HEK293 (cell line): ENCODE measurements around the gene REG1B.

Experiments
- CTCF ChIA-PET: fragments of 350-600 bp; formaldehyde crosslinking; extraction: SDS; loops from one replicate; lab custom pipeline; 2021; ENCODE audit warnings: antibody characterized with exemption; lab: Yijun Ruan, JAX
- POLR2A ChIA-PET: fragments of 300-600 bp; formaldehyde crosslinking; extraction: SDS; loops from one replicate; lab custom pipeline; 2020; ENCODE audit warnings: antibody characterized with exemption, inconsistent platforms; lab: Yijun Ruan, JAX
- H3K27ac ChIP-seq: fragments of 200-500 bp; sonication (Bioruptor generic); 2 replicates; pipeline ENCODE4 v1.5.1; 2014; ENCODE audit warnings: low read depth, low read length, control low read depth, inconsistent platforms; ENCODE audit errors: extremely low read depth
- H3K36me3 ChIP-seq, 2 experiments: fragments of 200-500 bp in 1 of 2; sonication (Bioruptor generic) in 1 of 2; 1 replicate in 1 of 2; 2 replicates in 1 of 2; pipeline ENCODE4 v1.5.1; 2014 to 2017; ENCODE audit warnings: inconsistent platforms in 2 of 2, low read length in 2 of 2; ENCODE audit not compliant: control insufficient read depth in 2 of 2, insufficient read depth in 1 of 2
- H3K4me1 ChIP-seq: fragments of 200-500 bp; sonication (Bioruptor generic); 2 replicates; pipeline ENCODE4 v1.5.1; 2014; ENCODE audit warnings: mild to moderate bottlenecking, low read length, inconsistent platforms; ENCODE audit not compliant: control insufficient read depth, insufficient read depth
- H3K4me3 ChIP-seq: 2 replicates; pipeline ENCODE4 v1.5.1; 2011; ENCODE audit warnings: low read depth, mild to moderate bottlenecking, control low read depth, low read length, moderate library complexity
- H3K9me3 ChIP-seq: fragments of 200-500 bp; sonication (Bioruptor generic); 2 replicates; pipeline ENCODE4 v1.5.1; 2014; ENCODE audit warnings: low read depth, low read length, inconsistent platforms; ENCODE audit not compliant: control insufficient read depth, insufficient read depth
- BCL11A ChIP-seq: fragments of 450-650 bp; formaldehyde crosslinking; IDR thresholded peaks from 2 replicates; pipeline ENCODE4 v1.5.1; 2016; ENCODE audit warnings: low read depth, missing biosample characterization, missing genetic modification characterization
- EGR2 ChIP-seq: fragments of 450-650 bp; formaldehyde crosslinking; IDR thresholded peaks from 2 replicates; pipeline ENCODE4 v1.5.1; 2016; ENCODE audit warnings: low read depth, missing biosample characterization, missing genetic modification characterization
- MEIS1 ChIP-seq: sonication (generic); formaldehyde crosslinking; IDR thresholded peaks from 2 replicates; pipeline ENCODE4 v1.8.1; 2022; ENCODE audit warnings: missing genetic modification reagents, mild to moderate bottlenecking, borderline replicate concordance
- SP2 ChIP-seq: fragments of 450-650 bp; formaldehyde crosslinking; IDR thresholded peaks from 2 replicates; pipeline ENCODE4 v1.5.1; 2016; ENCODE audit warnings: missing biosample characterization, missing genetic modification characterization
- WT1 ChIP-seq: fragments of 450-650 bp; formaldehyde crosslinking; IDR thresholded peaks from 2 replicates; pipeline ENCODE4 v1.5.1; 2016; ENCODE audit warnings: missing biosample characterization, missing genetic modification characterization
- ZBTB21 ChIP-seq: fragments of 450-650 bp; formaldehyde crosslinking; IDR thresholded peaks from 2 replicates; pipeline ENCODE4 v1.5.1; 2017; ENCODE audit warnings: missing biosample characterization, missing genetic modification characterization
- ZBTB48 ChIP-seq: fragments of 450-650 bp; formaldehyde crosslinking; IDR thresholded peaks from 2 replicates; pipeline ENCODE4 v1.5.1; 2016; ENCODE audit warnings: missing biosample characterization, missing genetic modification characterization
- ZNF114 ChIP-seq: fragments of 450-650 bp; formaldehyde crosslinking; IDR thresholded peaks from 2 replicates; pipeline ENCODE4 v1.5.0; 2017; ENCODE audit warnings: missing biosample characterization, missing genetic modification characterization
- ZNF24 ChIP-seq: fragments of 450-650 bp; formaldehyde crosslinking; IDR thresholded peaks from 2 replicates; pipeline ENCODE4 v1.5.1; 2016; ENCODE audit warnings: missing biosample characterization, missing genetic modification characterization
- ZNF248 ChIP-seq: fragments of 450-650 bp; formaldehyde crosslinking; IDR thresholded peaks from 2 replicates; pipeline ENCODE4 v1.5.1; 2017; ENCODE audit warnings: missing biosample characterization, missing genetic modification characterization
- ZNF354C ChIP-seq: fragments of 450-650 bp; formaldehyde crosslinking; IDR thresholded peaks from 2 replicates; pipeline ENCODE4 v1.5.1; 2016; ENCODE audit warnings: missing biosample characterization, missing genetic modification characterization, low read depth, borderline replicate concordance
- ZNF416 ChIP-seq: fragments of 450-650 bp; formaldehyde crosslinking; IDR thresholded peaks from 2 replicates; pipeline ENCODE4 v1.5.1; 2016; ENCODE audit warnings: missing biosample characterization, missing genetic modification characterization
- ZNF514 ChIP-seq: fragments of 450-650 bp; formaldehyde crosslinking; IDR thresholded peaks from 2 replicates; pipeline ENCODE4 v1.5.1; 2016; ENCODE audit warnings: missing biosample characterization, missing genetic modification characterization
- ZNF549 ChIP-seq: fragments of 450-650 bp; IDR thresholded peaks from 2 replicates; pipeline ENCODE4 v1.5.1; 2018; ENCODE audit warnings: missing biosample characterization, missing genetic modification characterization, mild to moderate bottlenecking, inconsistent platforms, moderate library complexity
- ZNF610 ChIP-seq: fragments of 450-650 bp; formaldehyde crosslinking; IDR thresholded peaks from 2 replicates; pipeline ENCODE4 v1.5.1; 2016; ENCODE audit warnings: missing biosample characterization, missing genetic modification characterization, borderline replicate concordance
- ZNF768 ChIP-seq: fragments of 450-650 bp; formaldehyde crosslinking; IDR thresholded peaks from 2 replicates; pipeline ENCODE4 v1.5.1; 2018; ENCODE audit warnings: missing biosample characterization, mild to moderate bottlenecking, missing genetic modification characterization
- ZNF776 ChIP-seq: fragments of 450-650 bp; formaldehyde crosslinking; IDR thresholded peaks from 2 replicates; pipeline ENCODE4 v1.5.0; 2017; ENCODE audit warnings: missing biosample characterization, missing genetic modification characterization, borderline replicate concordance
- ZNF791 ChIP-seq: fragments of 450-650 bp; formaldehyde crosslinking; IDR thresholded peaks from 2 replicates; pipeline ENCODE4 v1.5.1; 2016; ENCODE audit warnings: missing biosample characterization, missing genetic modification characterization
- ZSCAN30 ChIP-seq: fragments of 450-650 bp; IDR thresholded peaks from 2 replicates; pipeline ENCODE4 v1.5.1; 2018; ENCODE audit warnings: missing biosample characterization, mild to moderate bottlenecking, missing genetic modification characterization, moderate library complexity
- ZXDB ChIP-seq: fragments of 450-650 bp; formaldehyde crosslinking; IDR thresholded peaks from 2 replicates; pipeline ENCODE4 v1.5.1; 2016; ENCODE audit warnings: missing biosample characterization, missing genetic modification characterization
- TF ChIP-seq, protein P1 (sequence below): fragments of 450-650 bp; formaldehyde crosslinking; IDR thresholded peaks from 2 replicates; pipeline ENCODE4 v1.5.1; 2016; ENCODE audit warnings: missing biosample characterization, missing genetic modification characterization
- TF ChIP-seq, protein P2 (sequence below): fragments of 450-650 bp; formaldehyde crosslinking; IDR thresholded peaks from 2 replicates; pipeline ENCODE4 v1.5.1; 2016; ENCODE audit warnings: missing biosample characterization, missing genetic modification characterization

REG1B gene, protein sequence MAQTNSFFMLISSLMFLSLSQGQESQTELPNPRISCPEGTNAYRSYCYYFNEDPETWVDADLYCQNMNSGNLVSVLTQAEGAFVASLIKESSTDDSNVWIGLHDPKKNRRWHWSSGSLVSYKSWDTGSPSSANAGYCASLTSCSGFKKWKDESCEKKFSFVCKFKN

DNA sequence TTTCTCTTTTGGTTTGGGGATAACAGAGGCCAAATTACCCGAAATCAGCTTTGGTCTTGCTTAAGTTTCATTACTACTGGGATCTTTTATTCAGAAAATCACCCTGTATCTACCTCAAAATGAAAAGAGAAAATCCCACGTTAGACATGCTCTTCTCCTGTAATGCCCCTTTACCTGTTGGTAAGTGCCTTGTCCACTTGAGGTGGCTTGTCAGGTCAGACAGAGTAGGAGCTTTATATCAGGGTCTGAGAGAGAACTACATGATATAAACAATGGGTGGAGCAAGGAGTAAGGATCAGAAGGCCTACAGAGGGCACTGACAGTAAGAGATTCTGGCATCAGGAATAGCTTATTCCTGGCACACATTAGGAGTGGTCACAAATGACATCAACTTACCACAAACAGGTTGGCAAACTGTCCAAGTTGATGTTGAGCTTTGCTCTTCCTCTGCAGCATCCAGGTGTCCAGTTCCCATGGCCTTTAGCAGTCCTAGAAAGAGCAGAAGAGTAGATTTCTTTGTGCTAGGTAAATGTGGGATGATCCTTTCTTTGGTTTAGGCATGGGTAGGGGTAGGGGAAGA is at the start of gene REG1B:
TSS of gene REG1B (minus strand) at position 209 of the 580 bp plus-strand sequence. CDS start 381 bp downstream, outside the sequence.
- ChIA-PET CTCF (no interaction called here), POLR2A (no interaction called here)
- TF ChIP-seq ZNF354C (tag by site-specific recombination), result no peak
- TF ChIP-seq ZNF791 (tag by site-specific recombination), result no peak
- no peak for TF ChIP-seq ZNF776
- TF ChIP-seq, protein P1, sequence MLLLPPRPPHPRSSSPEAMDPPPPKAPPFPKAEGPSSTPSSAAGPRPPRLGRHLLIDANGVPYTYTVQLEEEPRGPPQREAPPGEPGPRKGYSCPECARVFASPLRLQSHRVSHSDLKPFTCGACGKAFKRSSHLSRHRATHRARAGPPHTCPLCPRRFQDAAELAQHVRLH (tag by site-specific recombination), result no peak
- TF ChIP-seq ZNF768 (tag by site-specific recombination), result no peak
- no peak for TF ChIP-seq ZSCAN30 (tag by site-specific recombination)
- TF ChIP-seq ZNF114, result no peak
- TF ChIP-seq ZNF610 (tag by site-specific recombination), result no peak
- TF ChIP-seq ZNF416, result no peak
- no peak for TF ChIP-seq ZNF248 (tag by site-specific recombination)
- Histone ChIP-seq H3K27ac (no peak within 1 kb of the TSS), H3K36me3 (no peaks in the 10 kb centered on the region), H3K4me1 (no peaks in the 10 kb centered on the region), H3K4me3 (no peak within 1 kb of the TSS), H3K9me3 (no peaks in the 10 kb centered on the region)

DNA sequence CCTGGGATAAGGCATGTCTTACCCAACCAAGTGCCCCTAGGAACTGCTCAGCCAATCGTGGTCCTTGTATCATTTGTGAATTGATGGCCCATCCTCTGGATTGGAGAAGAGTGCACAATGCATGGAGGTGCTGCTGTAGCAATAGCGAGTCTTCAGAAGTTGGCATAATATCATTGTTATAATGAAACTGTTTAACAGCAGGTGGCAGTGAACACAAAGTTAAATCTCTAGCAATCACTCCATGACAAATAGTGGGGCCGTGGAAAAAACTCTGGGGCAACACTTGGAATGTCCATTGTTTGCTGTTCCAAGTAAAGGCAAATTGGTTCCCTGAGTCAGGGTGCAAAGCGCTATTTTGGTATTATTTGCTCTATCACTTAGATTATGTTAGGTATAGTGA is 43.9 kb upstream of the REG1B start:
- Histone ChIP-seq H3K36me3 (no peaks in the 10 kb centered on the region), H3K4me3 (no peak overlapping the region), H3K27ac (no peak overlapping the region), H3K9me3 (no peaks in the 10 kb centered on the region), H3K4me1 (no peaks in the 10 kb centered on the region)
- ChIA-PET CTCF (interaction anchor here (0.7 kb wide), 1 partner anchor 133 kb away, joined by 3 read pairs; no protein-coding TSS in a partner anchor), POLR2A (no interaction called here)
- TF ChIP-seq ZNF24 (tag by site-specific recombination) (no peak), SP2 (no peak), WT1 (tag by site-specific recombination) (no peak), ZNF514 (no peak), ZBTB21 (tag by site-specific recombination) (no peak), ZBTB48 (tag by site-specific recombination) (no peak), MEIS1 (CRISPR knock-in tag) (no peak), ZXDB (tag by site-specific recombination) (no peak), BCL11A (tag by site-specific recombination) (no peak), EGR2 (no peak), ZNF549 (tag by site-specific recombination) (no peak)
- TF ChIP-seq, protein P2, sequence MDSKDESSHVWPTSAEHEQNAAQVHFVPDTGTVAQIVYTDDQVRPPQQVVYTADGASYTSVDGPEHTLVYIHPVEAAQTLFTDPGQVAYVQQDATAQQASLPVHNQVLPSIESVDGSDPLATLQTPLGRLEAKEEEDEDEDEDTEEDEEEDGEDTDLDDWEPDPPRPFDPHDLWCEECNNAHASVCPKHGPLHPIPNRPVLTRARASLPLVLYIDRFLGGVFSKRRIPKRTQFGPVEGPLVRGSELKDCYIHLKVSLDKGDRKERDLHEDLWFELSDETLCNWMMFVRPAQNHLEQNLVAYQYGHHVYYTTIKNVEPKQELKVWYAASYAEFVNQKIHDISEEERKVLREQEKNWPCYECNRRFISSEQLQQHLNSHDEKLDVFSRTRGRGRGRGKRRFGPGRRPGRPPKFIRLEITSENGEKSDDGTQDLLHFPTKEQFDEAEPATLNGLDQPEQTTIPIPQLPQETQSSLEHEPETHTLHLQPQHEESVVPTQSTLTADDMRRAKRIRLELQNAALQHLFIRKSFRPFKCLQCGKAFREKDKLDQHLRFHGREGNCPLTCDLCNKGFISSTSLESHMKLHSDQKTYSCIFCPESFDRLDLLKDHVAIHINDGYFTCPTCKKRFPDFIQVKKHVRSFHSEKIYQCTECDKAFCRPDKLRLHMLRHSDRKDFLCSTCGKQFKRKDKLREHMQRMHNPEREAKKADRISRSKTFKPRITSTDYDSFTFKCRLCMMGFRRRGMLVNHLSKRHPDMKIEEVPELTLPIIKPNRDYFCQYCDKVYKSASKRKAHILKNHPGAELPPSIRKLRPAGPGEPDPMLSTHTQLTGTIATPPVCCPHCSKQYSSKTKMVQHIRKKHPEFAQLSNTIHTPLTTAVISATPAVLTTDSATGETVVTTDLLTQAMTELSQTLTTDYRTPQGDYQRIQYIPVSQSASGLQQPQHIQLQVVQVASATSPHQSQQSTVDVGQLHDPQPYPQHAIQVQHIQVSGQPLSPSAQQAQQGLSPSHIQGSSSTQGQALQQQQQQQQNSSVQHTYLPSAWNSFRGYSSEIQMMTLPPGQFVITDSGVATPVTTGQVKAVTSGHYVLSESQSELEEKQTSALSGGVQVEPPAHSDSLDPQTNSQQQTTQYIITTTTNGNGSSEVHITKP (tag by site-specific recombination), result no peak
